ENCODE measurements around the gene MMS22L.

- TF ChIP-seq POLR2A (IDR thresholded peaks at IDR 0.05; ENCODE audit: low read length): no peak
- no peak for TF ChIP-seq CHD2 (IDR thresholded peaks at IDR 0.05; ENCODE audit: low read length, partially characterized antibody)
These were observed 169.8 kb downstream of the MMS22L start for GRCh38 chr6:97113170-97113569.

Measured in A549 (cell line).